ENCODE measurements around the gene LRFN4. TPM values are rescaled to one million over a fixed set of nuclear protein-coding genes. Genes with fewer than 3 reads are reported as not detected.

LRFN4 gene
- total RNA-seq, 2 experiments from 2014 or later: 33.9 to 38.6 TPM

GRCh38 chr11:66881451-66881835 lies 24.6 kb downstream of the LRFN4 start:
- H3K4me3 ChIP-seq (ENCODE audit: low read depth, low read length, poor library complexity, severe bottlenecking): no peak overlapping the region
- no peaks in the 10 kb centered on the region for H3K9me2 ChIP-seq (ENCODE audit: insufficient read depth, low read length)
- H3K4me2 ChIP-seq (ENCODE audit: low read length): no peak overlapping the region
- no peaks in the 10 kb centered on the region for H3K36me3 ChIP-seq (ENCODE audit: insufficient read depth, low read length)
- no peak overlapping the region for H3K27ac ChIP-seq (ENCODE audit: low read depth, low read length, poor library complexity, severe bottlenecking)
- ChIA-PET CTCF (ENCODE audit: unreplicated experiment) (no interaction called here), POLR2A (interaction anchor here (1.1 to 1.5 kb wide), 2 partner anchors 14 to 189 kb away, joined by 3 read pairs; no protein-coding TSS in a partner anchor)
- BruUV-seq (replicated peaks): no TSS peak
- no peak for TF ChIP-seq EZH2phosphoT487 (IDR thresholded peaks at IDR 0.05; ENCODE audit: borderline replicate concordance, low read depth, low read length)
- TF ChIP-seq, protein P1, sequence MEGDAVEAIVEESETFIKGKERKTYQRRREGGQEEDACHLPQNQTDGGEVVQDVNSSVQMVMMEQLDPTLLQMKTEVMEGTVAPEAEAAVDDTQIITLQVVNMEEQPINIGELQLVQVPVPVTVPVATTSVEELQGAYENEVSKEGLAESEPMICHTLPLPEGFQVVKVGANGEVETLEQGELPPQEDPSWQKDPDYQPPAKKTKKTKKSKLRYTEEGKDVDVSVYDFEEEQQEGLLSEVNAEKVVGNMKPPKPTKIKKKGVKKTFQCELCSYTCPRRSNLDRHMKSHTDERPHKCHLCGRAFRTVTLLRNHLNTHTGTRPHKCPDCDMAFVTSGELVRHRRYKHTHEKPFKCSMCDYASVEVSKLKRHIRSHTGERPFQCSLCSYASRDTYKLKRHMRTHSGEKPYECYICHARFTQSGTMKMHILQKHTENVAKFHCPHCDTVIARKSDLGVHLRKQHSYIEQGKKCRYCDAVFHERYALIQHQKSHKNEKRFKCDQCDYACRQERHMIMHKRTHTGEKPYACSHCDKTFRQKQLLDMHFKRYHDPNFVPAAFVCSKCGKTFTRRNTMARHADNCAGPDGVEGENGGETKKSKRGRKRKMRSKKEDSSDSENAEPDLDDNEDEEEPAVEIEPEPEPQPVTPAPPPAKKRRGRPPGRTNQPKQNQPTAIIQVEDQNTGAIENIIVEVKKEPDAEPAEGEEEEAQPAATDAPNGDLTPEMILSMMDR (conservative IDR thresholded peaks at IDR 0.05; ENCODE audit: low read length): 0 out of 2 replicates have a peak, but pooled peaks have one; percentile 31
- no peaks in the 10 kb centered on the region for H4K20me1 ChIP-seq (ENCODE audit: insufficient read depth, low read length)
- no peak overlapping the region for H2AFZ ChIP-seq (ENCODE audit: low read length)
- intact Hi-C loops (cut with micrococcal nuclease; ENCODE audit: unreplicated experiment): loop anchor here (5.0 kb wide), 1 partner anchor 96 kb away; the partner anchor contains the start of gene C11orf86
- DNase-seq (ENCODE audit: low spot score): no peak
- H3K79me2 ChIP-seq (ENCODE audit: insufficient read depth, low read depth, low read length): no peaks in the 10 kb centered on the region
- peaks cover 6% of the 10 kb centered on the region for H3K4me1 ChIP-seq (ENCODE audit: insufficient read depth, low read length, poor library complexity, severe bottlenecking)
- H3K9me3 ChIP-seq (ENCODE audit: low read length): no peaks in the 10 kb centered on the region

DNA sequence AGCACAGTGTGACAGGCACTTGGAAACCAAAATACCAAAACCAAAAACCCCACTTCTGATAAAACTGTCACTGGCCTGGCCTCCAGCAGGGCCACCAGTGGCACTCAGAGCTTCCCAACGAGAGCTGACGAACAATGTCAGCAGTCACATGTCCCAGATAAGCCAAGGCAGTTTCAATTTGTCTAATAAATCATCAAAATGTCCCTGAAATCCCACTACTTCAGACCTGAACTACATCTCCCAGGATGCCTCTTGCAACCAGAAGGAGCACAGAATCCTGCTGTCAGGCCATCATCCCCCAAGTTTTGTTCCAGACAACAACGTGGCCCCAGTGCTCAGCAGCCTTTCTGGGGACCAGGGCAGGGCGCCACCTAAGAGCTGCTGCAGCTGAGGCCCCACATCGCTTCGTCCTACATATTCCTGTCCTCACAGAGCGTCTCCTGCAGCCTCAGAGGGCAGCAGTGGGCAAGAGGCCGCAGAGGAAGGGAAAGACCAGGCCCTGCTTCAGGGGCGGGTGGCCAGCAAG lies 25.1 kb downstream of the LRFN4 start:
- TF ChIP-seq, protein P1 (conservative IDR thresholded peaks at IDR 0.05; ENCODE audit: low read length): no peak
- TF ChIP-seq EZH2phosphoT487 (IDR thresholded peaks at IDR 0.05; ENCODE audit: borderline replicate concordance, low read depth, low read length): no peak
- POLR2A ChIA-PET: interaction anchor here (1.5 kb wide), 1 partner anchor 189 kb away, joined by 3 read pairs; no protein-coding TSS in a partner anchor
- no peaks in the 10 kb centered on the region for H4K20me1 ChIP-seq (ENCODE audit: insufficient read depth, low read length)
- no peak overlapping the region for H3K4me3 ChIP-seq (ENCODE audit: low read depth, low read length, poor library complexity, severe bottlenecking)
- no peak overlapping the region for H2AFZ ChIP-seq (ENCODE audit: low read length)
- no peak overlapping the region for H3K27ac ChIP-seq (ENCODE audit: low read depth, low read length, poor library complexity, severe bottlenecking)
- H3K79me2 ChIP-seq (ENCODE audit: insufficient read depth, low read depth, low read length): no peaks in the 10 kb centered on the region
- H3K4me1 ChIP-seq (ENCODE audit: insufficient read depth, low read length, poor library complexity, severe bottlenecking): peaks cover 6% of the 10 kb centered on the region
- no peaks in the 10 kb centered on the region for H3K36me3 ChIP-seq (ENCODE audit: insufficient read depth, low read length)
- no TSS peak for BruUV-seq (replicated peaks)
- H3K4me2 ChIP-seq (ENCODE audit: low read length): no peak overlapping the region
- intact Hi-C loops (cut with micrococcal nuclease; ENCODE audit: unreplicated experiment): loop anchor here (2.0 to 5.0 kb wide), 4 partner anchors 25 to 95 kb away; partner anchors contain the start of genes C11orf86, LRFN4 and RCE1
- CTCF ChIA-PET (ENCODE audit: unreplicated experiment): interaction anchor here (0.6 kb wide), 1 partner anchor 416 kb away, joined by 7 read pairs; no protein-coding TSS in a partner anchor
- DNase-seq (ENCODE audit: low spot score): no peak
- H3K9me2 ChIP-seq (ENCODE audit: insufficient read depth, low read length): no peaks in the 10 kb centered on the region
- H3K9me3 ChIP-seq (ENCODE audit: low read length): no peaks in the 10 kb centered on the region

DNA sequence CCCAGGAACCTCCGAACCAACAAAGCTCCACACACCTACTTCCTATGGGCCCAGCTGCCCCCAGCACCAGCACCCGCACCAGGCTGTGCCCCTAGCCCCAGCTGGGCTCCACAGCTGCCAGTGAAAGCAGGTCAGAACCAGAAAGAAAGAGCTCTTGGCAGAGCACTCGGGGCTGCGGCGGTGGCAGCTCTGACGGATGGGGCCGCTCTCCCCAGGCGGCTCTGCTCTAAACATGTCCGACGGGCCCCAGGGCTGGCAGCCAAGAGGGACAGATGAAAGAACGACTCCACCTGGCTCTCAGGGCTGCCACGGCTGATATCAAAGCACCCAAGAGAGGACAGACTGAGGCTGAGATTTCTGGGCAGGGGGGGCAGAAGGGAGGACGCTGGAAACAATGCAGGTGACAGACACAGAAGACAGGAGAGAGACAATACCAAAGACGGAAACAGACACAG lies 25.7 kb downstream of the LRFN4 start:
- H3K9me2 ChIP-seq (ENCODE audit: insufficient read depth, low read length): no peaks in the 10 kb centered on the region
- H3K27ac ChIP-seq (ENCODE audit: low read depth, low read length, poor library complexity, severe bottlenecking): no peak overlapping the region
- H4K20me1 ChIP-seq (ENCODE audit: insufficient read depth, low read length): no peaks in the 10 kb centered on the region
- ChIA-PET POLR2A (no interaction called here), CTCF (ENCODE audit: unreplicated experiment) (interaction anchor here (0.6 kb wide), 1 partner anchor 416 kb away, joined by 7 read pairs; no protein-coding TSS in a partner anchor)
- intact Hi-C loops (cut with micrococcal nuclease; ENCODE audit: unreplicated experiment): loop anchor here (1.0 to 5.0 kb wide), 5 partner anchors 26 to 188 kb away; partner anchors contain the start of genes C11orf86, LRFN4 and RCE1
- no peak for DNase-seq (ENCODE audit: low spot score)
- BruUV-seq (replicated peaks): no TSS peak
- H3K4me2 ChIP-seq (ENCODE audit: low read length): no peak overlapping the region
- H2AFZ ChIP-seq (ENCODE audit: low read length): no peak overlapping the region
- no peak overlapping the region for H3K4me3 ChIP-seq (ENCODE audit: low read depth, low read length, poor library complexity, severe bottlenecking)
- H3K36me3 ChIP-seq (ENCODE audit: insufficient read depth, low read length): no peaks in the 10 kb centered on the region
- H3K4me1 ChIP-seq (ENCODE audit: insufficient read depth, low read length, poor library complexity, severe bottlenecking): peaks cover 6% of the 10 kb centered on the region
- no peaks in the 10 kb centered on the region for H3K79me2 ChIP-seq (ENCODE audit: insufficient read depth, low read depth, low read length)
- H3K9me3 ChIP-seq (ENCODE audit: low read length): no peaks in the 10 kb centered on the region
- no peak for TF ChIP-seq EZH2phosphoT487 (IDR thresholded peaks at IDR 0.05; ENCODE audit: borderline replicate concordance, low read depth, low read length)
- TF ChIP-seq, protein P1 (conservative IDR thresholded peaks at IDR 0.05; ENCODE audit: low read length): no peak

Measured in OCI-LY7 (cell line).